ENCODE data around the gene NTM. TPM values are rescaled to one million over a fixed set of nuclear protein-coding genes. Genes with fewer than 3 reads are reported as not detected.

The NTM gene
- total and polyA plus RNA-seq, 2 donors (not counting 3 experiments of a cell fraction or from before 2014, with no cell fraction given) = 1.00 to 1.1 TPM

GRCh38 chr11:132005887-132006286 is 635.5 kb downstream of the NTM start:
- H3K9ac ChIP-seq (replicated peaks; ENCODE audit: extremely low read depth, insufficient read depth, low read length) = no peak overlapping the region
- H3K4me3 ChIP-seq (replicated peaks in 1 of 3; ENCODE audit: insufficient read depth in 1 of 3, low read depth in 1 of 3, low read length in 3 of 3) = no peak overlapping the region
- ChIA-PET CTCF (no interaction called here), POLR2A (no interaction called here)
- dilution Hi-C loops (cut with MboI; ENCODE audit: extremely low pct_ligation_motif_present, low sequenced_read_pairs) = no loop called here
- H3K4me1 ChIP-seq (ENCODE audit: control insufficient read depth, extremely low read depth, insufficient read depth, low read length) = no peaks in the 10 kb centered on the region
- FAIRE-seq (no peak), DNase-seq (ENCODE audit: low read depth, low spot score) (no peak)
- no peaks in the 10 kb centered on the region for H3K9me3 ChIP-seq (replicated peaks; ENCODE audit: control insufficient read depth, insufficient read depth, low read length)
- TF ChIP-seq MAX (IDR thresholded peaks at IDR 0.05; ENCODE audit: insufficient read depth, insufficient read length) = no peak
- TF ChIP-seq FOS (IDR thresholded peaks at IDR 0.05; ENCODE audit: borderline replicate concordance, insufficient read depth, low read length) = no peak
- TF ChIP-seq POLR2A (IDR thresholded peaks at IDR 0.05; ENCODE audit: low read depth, low read length) = no peak
- no peak for TF ChIP-seq POLR2AphosphoS5 (IDR thresholded peaks at IDR 0.05; ENCODE audit: insufficient read depth, low read depth, low read length)
- TF ChIP-seq JUN (IDR thresholded peaks at IDR 0.05; ENCODE audit: borderline replicate concordance, insufficient read depth, insufficient read length, low read depth) = no peak
- no peak for TF ChIP-seq CTCF (IDR thresholded peaks at IDR 0.05; ENCODE audit: extremely low read depth in 1 of 2, insufficient read depth in 1 of 2, low read depth in 1 of 2, low read length in 2 of 2)
- no peak overlapping the region for H3K4me2 ChIP-seq (ENCODE audit: insufficient read depth, low read length)
- no peak overlapping the region for H2AFZ ChIP-seq (ENCODE audit: low read depth, low read length)
- no TSS peak for BruUV-seq (replicated peaks)
- no peaks in the 10 kb centered on the region for H3K79me2 ChIP-seq (ENCODE audit: control insufficient read depth, insufficient read depth, low read length)
- intact Hi-C loops (cut with micrococcal nuclease) = no loop called here
- peaks cover 5 to 11% of the 10 kb centered on the region in 2 experiments for H3K27me3 ChIP-seq (ENCODE audit: control insufficient read depth in 2 of 2, insufficient read depth in 2 of 2, low read length in 2 of 2)
- no peaks in the 10 kb centered on the region for H3K36me3 ChIP-seq (ENCODE audit: control insufficient read depth in 2 of 2, extremely low read depth in 1 of 2, insufficient read depth in 2 of 2, low read length in 2 of 2)
- no peaks in the 10 kb centered on the region for H3K9me1 ChIP-seq (replicated peaks; ENCODE audit: control insufficient read depth, extremely low read depth, insufficient read depth, low read length)
- no peaks in the 10 kb centered on the region for H4K20me1 ChIP-seq (replicated peaks; ENCODE audit: control insufficient read depth, extremely low read depth, insufficient read depth, low read length)
- H3K27ac ChIP-seq (ENCODE audit: insufficient read depth, low read depth, low read length) = no peak overlapping the region

Measured in endothelial cell of umbilical vein (primary cell).